GM23338 (cell line): ENCODE results near the gene CDK5. TPM values are rescaled to one million over a fixed set of nuclear protein-coding genes. Genes with fewer than 3 reads are reported as not detected.

Experiments used
- ATAC-seq: fragments of 200-7000 bp; cut with Tn5 transposase; 3 replicates; pipeline ENCODE4 v1.9.1; 2020
- DNase-seq: peaks from one replicate; pipeline ENCODE4 v3.0.0-alpha.2; 2015; ENCODE audit warnings: low spot score
- H2AFZ ChIP-seq: fragments of 200-600 bp; sonication (generic); 2 replicates; pipeline ENCODE4 v1.8.0; 2016; ENCODE audit warnings: antibody characterized with exemption, mild to moderate bottlenecking, moderate library complexity
- H3F3A ChIP-seq: fragments of 200-600 bp; sonication (generic); replicated peaks from 2 replicates; pipeline ENCODE4 v1.8.0; 2017; ENCODE audit warnings: antibody characterized with exemption, mixed run types, low read depth
- H3K27ac ChIP-seq: fragments of 200-600 bp; sonication (generic); 2 replicates; pipeline ENCODE4 v1.6.1; 2016; ENCODE audit warnings: low read depth
- H3K27me3 ChIP-seq: fragments of 200-600 bp; sonication (generic); 2 replicates; pipeline ENCODE4 v1.8.0; 2016; ENCODE audit warnings: mild to moderate bottlenecking, mixed run types, moderate library complexity; ENCODE audit not compliant: insufficient read depth
- H3K36me3 ChIP-seq: fragments of 200-600 bp; sonication (generic); 2 replicates; pipeline ENCODE4 v1.8.0; 2016; ENCODE audit warnings: mild to moderate bottlenecking; ENCODE audit not compliant: insufficient read depth
- H3K4me1 ChIP-seq: fragments of 200-600 bp; sonication (generic); 2 replicates; pipeline ENCODE4 v1.8.0; 2016; ENCODE audit warnings: mild to moderate bottlenecking, moderate library complexity; ENCODE audit not compliant: insufficient read depth
- H3K4me2 ChIP-seq: fragments of 200-600 bp; sonication (generic); 2 replicates; pipeline ENCODE4 v1.7.1; 2017; ENCODE audit warnings: mixed run types
- H3K4me3 ChIP-seq: fragments of 200-600 bp; sonication (generic); 2 replicates; pipeline ENCODE4 v1.6.1; 2016; ENCODE audit warnings: mixed run types
- H3K79me2 ChIP-seq: fragments of 200-600 bp; sonication (generic); replicated peaks from 2 replicates; pipeline ENCODE4 v1.8.0; 2017; ENCODE audit warnings: mild to moderate bottlenecking; ENCODE audit not compliant: insufficient read depth
- H3K9me2 ChIP-seq: fragments of 200-600 bp; sonication (generic); 2 replicates; pipeline ENCODE4 v1.8.0; 2017; ENCODE audit not compliant: insufficient read depth
- H4K20me1 ChIP-seq: fragments of 200-600 bp; sonication (generic); replicated peaks from 2 replicates; pipeline ENCODE4 v1.8.0; 2017; ENCODE audit warnings: mild to moderate bottlenecking; ENCODE audit not compliant: insufficient read depth
- H3K27ac Mint-ChIP-seq: 2 replicates; pipeline ENCODE4 v1.8.0; 2020; ENCODE audit warnings: inconsistent platforms, mild to moderate bottlenecking, moderate library complexity, mixed read lengths
- H3K27me3 Mint-ChIP-seq: 3 replicates; pipeline ENCODE4 v1.8.0; 2022; ENCODE audit warnings: low read depth, mild to moderate bottlenecking, moderate library complexity, mixed read lengths, inconsistent platforms; ENCODE audit not compliant: insufficient read depth, poor library complexity
- H3K36me3 Mint-ChIP-seq: 3 replicates; pipeline ENCODE4 v1.8.0; 2021; ENCODE audit warnings: low read depth, mild to moderate bottlenecking, inconsistent platforms, moderate library complexity, mixed read lengths
- H3K4me1 Mint-ChIP-seq: 3 replicates; pipeline ENCODE4 v1.8.0; 2020; ENCODE audit warnings: mild to moderate bottlenecking, inconsistent platforms, mixed read lengths
- H3K4me3 Mint-ChIP-seq: 3 replicates; pipeline ENCODE4 v1.8.0; 2021; ENCODE audit warnings: moderate library complexity, mild to moderate bottlenecking, inconsistent platforms, mixed read lengths
- H3K9me3 Mint-ChIP-seq: 3 replicates; pipeline ENCODE4 v1.8.0; 2020; ENCODE audit warnings: moderate library complexity, mild to moderate bottlenecking, inconsistent platforms, mixed read lengths
- CREB1 ChIP-seq: fragments of 250-450 bp; sonication (Bioruptor Pico); IDR thresholded peaks from 2 replicates; pipeline ENCODE4 v1.5.0; 2020; ENCODE audit warnings: low read depth, mild to moderate bottlenecking, moderate library complexity
- ETS1 ChIP-seq: IDR thresholded peaks from 2 replicates; pipeline ENCODE4 v1.6.1; 2016; ENCODE audit warnings: antibody characterized with exemption
- JUNB ChIP-seq: IDR thresholded peaks from one replicate; pipeline ENCODE4 v1.6.1; 2016; ENCODE audit warnings: antibody characterized with exemption; ENCODE audit not compliant: unreplicated experiment
- NANOG ChIP-seq: IDR thresholded peaks from 2 replicates; pipeline ENCODE4 v1.6.1; 2016; ENCODE audit warnings: antibody characterized with exemption, borderline replicate concordance
- POLR2AphosphoS5 ChIP-seq: IDR thresholded peaks from 2 replicates; pipeline ENCODE4 v1.6.1; 2016; ENCODE audit warnings: antibody characterized with exemption, low read depth
- STAT1 ChIP-seq: IDR thresholded peaks from one replicate; pipeline ENCODE4 v1.6.1; 2016; ENCODE audit warnings: antibody characterized with exemption; ENCODE audit not compliant: unreplicated experiment
- ZNF114 ChIP-seq: fragments of 250-450 bp; sonication (Bioruptor Pico); IDR thresholded peaks from 2 replicates; pipeline ENCODE4 v1.5.0; 2020; ENCODE audit warnings: mild to moderate bottlenecking, moderate library complexity
- ZNF331 ChIP-seq: fragments of 250-450 bp; sonication (Bioruptor Pico); IDR thresholded peaks from 2 replicates; pipeline ENCODE4 v1.5.0; 2020; ENCODE audit warnings: low read depth, mild to moderate bottlenecking, moderate library complexity
- ZNF462 ChIP-seq: fragments of 250-450 bp; sonication (Bioruptor Pico); IDR thresholded peaks from 2 replicates; pipeline ENCODE4 v1.5.0; 2020; ENCODE audit warnings: mild to moderate bottlenecking, moderate library complexity
- polyA plus RNA-seq: library from polyadenylated mRNA; unstranded; fragments of >200 nt; fragmentation: Nextera tagmentation; extraction: Ambion mirVana; gene quantifications from 2 replicates; pipeline ENCODE4 v1.2.1, GENCODE V29; 2016
- total RNA-seq: library from RNA; depleted of rRNA; stranded (reverse); fragments of >200 nt; shearing (Covaris generic); gene quantifications from 2 replicates; pipeline ENCODE4 v1.2.3, GENCODE V29; 2014

CDK5 gene
- total and polyA plus RNA-seq, 2 experiments from 2014 or later, result 19.8 to 27.1 TPM

DNA sequence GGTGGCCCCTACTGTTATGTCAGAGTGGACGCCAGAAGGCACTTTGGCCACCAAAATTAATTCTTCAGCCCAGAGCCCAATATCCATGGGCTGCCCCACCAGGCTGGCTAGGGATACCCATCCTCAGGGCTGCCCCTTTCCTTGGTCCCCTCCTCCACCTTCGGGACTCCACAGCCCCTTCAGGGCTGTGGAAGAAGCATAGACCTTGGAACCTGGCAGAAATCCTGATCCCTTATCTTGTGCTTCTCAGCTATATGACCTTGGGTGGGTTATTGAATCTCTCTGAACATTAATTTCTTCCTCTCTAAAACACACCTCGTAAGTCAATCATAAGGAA, 26.1 kb upstream of the CDK5 start (continued):
- TF ChIP-seq ZNF331 (CRISPR knock-in tag) (no peak), NANOG (no peak), ZNF114 (no peak)

DNA sequence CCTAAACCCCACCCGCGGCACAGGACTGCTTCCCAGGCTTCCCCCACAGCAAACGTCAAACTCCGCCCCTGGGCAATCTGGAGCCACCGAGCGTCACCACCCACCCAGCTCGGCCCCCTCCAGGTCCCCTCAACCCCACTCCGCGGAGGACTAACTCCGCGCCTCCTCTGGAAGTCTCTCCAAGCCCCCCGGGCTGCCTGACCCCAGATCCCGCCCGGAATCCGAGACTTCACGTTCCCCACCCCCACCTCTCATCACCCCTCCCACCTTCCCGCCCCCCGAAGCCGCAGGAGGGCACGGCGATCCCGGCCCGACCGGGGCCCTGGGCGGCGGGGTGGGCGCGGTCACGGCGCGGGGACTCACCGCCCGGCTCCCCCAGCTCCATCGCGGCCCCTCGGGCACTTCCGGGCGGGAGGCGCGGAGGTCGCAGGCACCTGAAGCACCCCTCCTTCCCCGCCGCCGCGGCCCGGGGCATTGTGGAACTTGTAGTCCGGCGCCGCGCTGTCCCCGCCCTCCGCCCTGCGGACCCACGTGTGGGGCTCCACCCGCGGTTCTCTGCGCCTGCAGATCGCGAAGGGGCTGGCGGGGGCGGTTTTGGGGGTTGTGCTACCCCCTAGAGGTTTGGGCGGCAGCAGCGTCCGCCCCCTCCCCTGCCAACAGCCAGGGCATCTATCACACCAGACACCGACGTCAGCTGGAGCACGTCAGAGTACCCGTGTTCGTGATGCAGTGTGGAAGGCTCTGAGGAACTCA, 25.6 kb upstream of the CDK5 start, which contains the start of gene TMUB1:
Gene TMUB1, minus strand, starts transcription at position 423 of the 753 bp plus-strand sequence. CDS start 930 bp downstream, outside the sequence.
- ATAC-seq (peak; percentile 11), DNase-seq (peak; percentile 83)
- Mint-ChIP-seq H3K9me3 (peaks cover 2% of the 10 kb centered on the region; the same call in 1 of the 3 replicates), H3K27me3 (peaks cover 34% of the 10 kb centered on the region), H3K4me1 (peaks cover 36% of the 10 kb centered on the region), H3K4me3 (peak within 1 kb of the TSS; percentile 82), H3K27ac (no peak within 1 kb of the TSS), H3K36me3 (peaks cover 4% of the 10 kb centered on the region; the same call in 1 of the 3 replicates)
- no peak within 1 kb of the TSS for H3K27ac ChIP-seq
- H3K79me2 ChIP-seq, result peaks cover 15% of the 10 kb centered on the region
- peaks cover 15% of the 10 kb centered on the region for H4K20me1 ChIP-seq
- peak within 1 kb of the TSS; percentile 79 for H3K4me3 ChIP-seq
- H3K36me3 ChIP-seq, result no peaks in the 10 kb centered on the region
- peak within 1 kb of the TSS; percentile 96 for H2AFZ ChIP-seq
- peaks cover 20% of the 10 kb centered on the region for H3F3A ChIP-seq
- peak within 1 kb of the TSS; percentile 98 for H3K4me2 ChIP-seq
- H3K9me2 ChIP-seq, result no peaks in the 10 kb centered on the region
- peaks cover 35% of the 10 kb centered on the region for H3K4me1 ChIP-seq
- TF ChIP-seq POLR2AphosphoS5 (peak; percentile 48; the same call in 1 of the 2 replicates), ETS1 (peak; percentile 69), STAT1 (no peak), CREB1 (CRISPR knock-in tag) (0 out of 2 replicates have a peak, but pooled peaks have one; percentile 33)
- H3K27me3 ChIP-seq, result peaks cover 33% of the 10 kb centered on the region

GRCh38 chr7:151082141-151083070, 24.7 kb upstream of the CDK5 start:
- no peaks in the 10 kb centered on the region for H3K9me2 ChIP-seq
- ATAC-seq (no peak), DNase-seq (no peak)
- H3K4me1 ChIP-seq, result peaks cover 31% of the 10 kb centered on the region
- H2AFZ ChIP-seq, result no peak overlapping the region
- H3K27me3 Mint-ChIP-seq, result peaks cover 29% of the 10 kb centered on the region
- H3K27ac Mint-ChIP-seq, result no peak overlapping the region
- no peaks in the 10 kb centered on the region for H3K36me3 ChIP-seq
- no peak overlapping the region for H3K27ac ChIP-seq
- peak overlapping the region; percentile 82 for H3K4me3 Mint-ChIP-seq
- H3K79me2 ChIP-seq, result peaks cover 9% of the 10 kb centered on the region; the same call in 1 of the 2 replicates
- peaks cover 7% of the 10 kb centered on the region for H4K20me1 ChIP-seq
- peaks cover 25% of the 10 kb centered on the region for H3K27me3 ChIP-seq
- H3K4me2 ChIP-seq, result peak overlapping the region; percentile 98
- peaks cover 36% of the 10 kb centered on the region for H3K4me1 Mint-ChIP-seq
- H3K36me3 Mint-ChIP-seq, result peaks cover 4% of the 10 kb centered on the region; the same call in 1 of the 3 replicates
- H3K4me3 ChIP-seq, result peak overlapping the region; percentile 79
- peaks cover 20% of the 10 kb centered on the region for H3F3A ChIP-seq
- peaks cover 2% of the 10 kb centered on the region; the same call in 1 of the 3 replicates for H3K9me3 Mint-ChIP-seq
- TF ChIP-seq JUNB (no peak), ZNF462 (CRISPR knock-in tag) (no peak), NANOG (no peak)
